GM23338 (cell line): ENCODE measurements around the gene SEPTIN8.

Source experiments
- CREB1 ChIP-seq: fragments of 250-450 bp; sonication (Bioruptor Pico); IDR thresholded peaks from 2 replicates; pipeline ENCODE4 v1.5.0; 2020; ENCODE audit warnings: low read depth, mild to moderate bottlenecking, moderate library complexity
- CTCF ChIP-seq, 2 experiments: fragments of 200-600 bp in 1 of 2; sonication (generic) in 1 of 2; conservative IDR thresholded peaks; 2 replicates each; pipeline versions ENCODE4 v1.5.1 to v1.6.1; 2016 to 2017; ENCODE audit warnings: antibody characterized with exemption in 2 of 2, low read depth in 2 of 2, mild to moderate bottlenecking in 2 of 2, moderate library complexity in 1 of 2
- ETS1 ChIP-seq: IDR thresholded peaks from 2 replicates; pipeline ENCODE4 v1.6.1; 2016; ENCODE audit warnings: antibody characterized with exemption
- EZH2 ChIP-seq: fragments of 200-600 bp; sonication (generic); IDR thresholded peaks from one replicate; pipeline ENCODE4 v1.8.0; 2017; ENCODE audit warnings: antibody characterized with exemption, mild to moderate bottlenecking, low read depth; ENCODE audit not compliant: unreplicated experiment
- EZH2phosphoT487 ChIP-seq: fragments of 200-600 bp; sonication (generic); IDR thresholded peaks from one replicate; pipeline ENCODE4 v1.8.1; 2018; ENCODE audit warnings: antibody characterized with exemption; ENCODE audit not compliant: unreplicated experiment
- JUNB ChIP-seq: IDR thresholded peaks from one replicate; pipeline ENCODE4 v1.6.1; 2016; ENCODE audit warnings: antibody characterized with exemption; ENCODE audit not compliant: unreplicated experiment
- NANOG ChIP-seq: IDR thresholded peaks from 2 replicates; pipeline ENCODE4 v1.6.1; 2016; ENCODE audit warnings: antibody characterized with exemption, borderline replicate concordance
- POLR2AphosphoS5 ChIP-seq: IDR thresholded peaks from 2 replicates; pipeline ENCODE4 v1.6.1; 2016; ENCODE audit warnings: antibody characterized with exemption, low read depth
- REST ChIP-seq: IDR thresholded peaks from one replicate; pipeline ENCODE4 v1.6.1; 2018; ENCODE audit warnings: antibody characterized with exemption; ENCODE audit not compliant: unreplicated experiment
- STAT1 ChIP-seq: IDR thresholded peaks from one replicate; pipeline ENCODE4 v1.6.1; 2016; ENCODE audit warnings: antibody characterized with exemption; ENCODE audit not compliant: unreplicated experiment
- ZNF114 ChIP-seq: fragments of 250-450 bp; sonication (Bioruptor Pico); IDR thresholded peaks from 2 replicates; pipeline ENCODE4 v1.5.0; 2020; ENCODE audit warnings: mild to moderate bottlenecking, moderate library complexity
- ZNF331 ChIP-seq: fragments of 250-450 bp; sonication (Bioruptor Pico); IDR thresholded peaks from 2 replicates; pipeline ENCODE4 v1.5.0; 2020; ENCODE audit warnings: low read depth, mild to moderate bottlenecking, moderate library complexity
- ZNF462 ChIP-seq: fragments of 250-450 bp; sonication (Bioruptor Pico); IDR thresholded peaks from 2 replicates; pipeline ENCODE4 v1.5.0; 2020; ENCODE audit warnings: mild to moderate bottlenecking, moderate library complexity

GRCh38 chr5:132739232-132739631 lies 37.8 kb downstream of the SEPTIN8 start:
- TF ChIP-seq ETS1 (no peak), CTCF (conservative IDR thresholded peaks at IDR 0.05; ENCODE audit: low read depth in 2 of 2) (no peak), EZH2phosphoT487 (no peak), EZH2 (no peak), POLR2AphosphoS5 (no peak), REST (no peak), ZNF114 (CRISPR knock-in tag) (no peak), CREB1 (CRISPR knock-in tag) (no peak), JUNB (no peak), NANOG (no peak), STAT1 (no peak), ZNF331 (CRISPR knock-in tag) (no peak), ZNF462 (CRISPR knock-in tag) (no peak)
